Midbrain (tissue), 1 donor: ENCODE results near the gene CCDC18.

ENCODE experiments used
- DNase-seq: peaks from one replicate; lab custom pipeline; 2025; lab: John Stamatoyannopoulos, UW

Gene CCDC18

DNA sequence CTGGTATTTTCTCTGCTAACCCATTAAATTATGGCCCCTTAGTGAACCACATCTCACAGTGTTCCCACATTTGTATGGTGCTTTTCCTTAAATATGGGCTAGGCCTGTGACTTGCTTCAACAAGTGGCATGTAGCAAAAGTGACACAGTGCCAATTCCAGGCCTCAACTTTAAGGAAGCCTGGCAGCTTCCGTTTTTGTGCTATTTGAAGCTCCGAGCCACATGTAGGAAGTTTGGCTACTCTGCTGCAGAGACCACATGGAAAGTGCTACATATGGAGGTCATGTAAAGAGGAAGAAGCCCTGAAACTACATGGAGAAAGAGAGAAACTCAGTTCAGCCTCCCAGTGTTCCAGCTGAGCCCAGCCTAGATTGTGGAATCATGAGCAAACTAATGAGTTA is 136.7 kb downstream of the CCDC18 start:
- DNase-seq, result peak; percentile 35

DNA sequence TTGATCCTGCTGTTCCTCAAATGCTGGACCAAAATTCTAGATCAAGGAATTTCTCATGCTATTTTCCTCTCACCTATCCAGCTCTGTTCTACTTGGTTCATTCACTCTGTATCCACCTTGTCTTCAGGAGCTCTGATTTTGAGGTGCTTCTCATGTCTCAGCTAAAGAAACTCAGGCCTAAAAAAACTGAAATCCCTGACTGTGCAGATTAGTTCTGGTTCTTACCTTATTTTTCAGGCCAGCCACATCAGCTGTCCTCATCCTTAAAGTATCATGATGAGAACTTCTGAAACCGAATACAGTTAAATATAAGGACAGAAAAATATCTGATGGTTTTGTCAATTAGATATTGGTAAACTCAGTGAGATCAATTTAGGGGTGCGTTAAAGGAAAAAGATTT is 137.4 kb downstream of the CCDC18 start:
- no peak for DNase-seq

DNA sequence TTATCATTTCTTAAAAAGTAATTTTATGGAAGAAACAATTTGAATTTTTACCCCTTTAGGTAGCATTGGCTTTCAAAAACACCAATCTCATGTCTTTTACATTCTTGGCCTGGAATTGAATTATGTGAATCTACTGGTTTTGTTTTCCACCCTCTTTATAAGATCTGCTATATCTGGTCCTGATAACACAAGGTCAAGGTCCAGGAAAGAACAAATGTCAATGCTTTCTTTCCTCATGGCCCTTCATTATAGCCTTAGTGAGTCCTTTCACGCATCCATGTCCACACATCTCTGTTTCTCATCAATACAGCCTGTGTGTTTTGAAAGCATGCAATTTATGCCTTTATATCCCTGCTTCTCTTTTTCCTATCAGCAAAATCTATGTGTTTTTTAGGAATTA is 141.2 kb downstream of the CCDC18 start:
- DNase-seq, result no peak

DNA sequence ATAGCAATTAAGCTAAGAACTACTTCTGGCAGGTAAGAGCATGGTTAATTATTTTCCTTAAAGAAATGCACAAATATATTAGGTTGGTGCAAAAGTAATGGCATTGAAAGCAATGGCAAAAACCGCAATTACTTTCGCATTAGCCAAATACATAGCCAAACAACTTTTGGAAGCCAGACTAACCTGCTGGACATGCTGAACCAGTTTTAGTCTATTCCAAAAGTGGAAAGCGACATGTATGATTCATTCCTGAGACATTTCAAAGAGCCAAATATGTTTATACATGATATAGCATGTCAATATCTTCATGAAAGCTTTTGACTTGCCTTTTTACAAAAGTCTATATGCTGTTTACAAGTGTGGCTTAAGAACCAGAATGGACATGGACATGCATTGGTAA is 141.8 kb downstream of the CCDC18 start:
- DNase-seq, result no peak

DNA sequence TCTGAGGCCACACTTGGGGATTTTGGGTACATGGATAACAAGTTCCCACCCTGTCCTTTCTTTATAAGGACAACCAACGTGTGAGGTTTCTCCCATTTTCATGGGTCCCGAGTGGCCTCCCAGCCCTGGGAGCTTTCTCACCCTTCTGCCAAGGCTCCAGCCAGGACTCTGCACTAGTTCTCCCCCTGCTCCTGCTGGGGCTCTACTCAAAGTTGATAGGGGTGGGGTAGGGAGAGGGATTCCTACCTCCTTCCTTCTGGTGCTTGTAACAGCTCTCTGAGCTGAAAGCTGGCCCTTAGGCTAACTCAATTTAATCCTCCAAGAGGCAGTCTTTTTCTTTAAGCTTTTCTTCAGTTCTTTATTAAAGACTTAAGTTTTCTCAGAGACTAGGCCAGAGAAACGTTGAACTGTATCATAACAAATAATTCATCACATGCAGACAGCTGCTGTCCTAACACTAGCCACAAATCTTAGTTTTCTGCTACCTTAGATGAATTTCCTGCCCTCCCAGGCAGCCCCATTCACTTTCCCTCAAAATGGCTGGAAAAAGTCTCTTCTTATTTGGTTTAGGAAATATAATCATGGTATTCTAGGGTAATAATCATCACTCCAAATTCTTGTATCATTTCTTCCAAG is 142.8 kb downstream of the CCDC18 start:
- DNase-seq, result no peak

DNA sequence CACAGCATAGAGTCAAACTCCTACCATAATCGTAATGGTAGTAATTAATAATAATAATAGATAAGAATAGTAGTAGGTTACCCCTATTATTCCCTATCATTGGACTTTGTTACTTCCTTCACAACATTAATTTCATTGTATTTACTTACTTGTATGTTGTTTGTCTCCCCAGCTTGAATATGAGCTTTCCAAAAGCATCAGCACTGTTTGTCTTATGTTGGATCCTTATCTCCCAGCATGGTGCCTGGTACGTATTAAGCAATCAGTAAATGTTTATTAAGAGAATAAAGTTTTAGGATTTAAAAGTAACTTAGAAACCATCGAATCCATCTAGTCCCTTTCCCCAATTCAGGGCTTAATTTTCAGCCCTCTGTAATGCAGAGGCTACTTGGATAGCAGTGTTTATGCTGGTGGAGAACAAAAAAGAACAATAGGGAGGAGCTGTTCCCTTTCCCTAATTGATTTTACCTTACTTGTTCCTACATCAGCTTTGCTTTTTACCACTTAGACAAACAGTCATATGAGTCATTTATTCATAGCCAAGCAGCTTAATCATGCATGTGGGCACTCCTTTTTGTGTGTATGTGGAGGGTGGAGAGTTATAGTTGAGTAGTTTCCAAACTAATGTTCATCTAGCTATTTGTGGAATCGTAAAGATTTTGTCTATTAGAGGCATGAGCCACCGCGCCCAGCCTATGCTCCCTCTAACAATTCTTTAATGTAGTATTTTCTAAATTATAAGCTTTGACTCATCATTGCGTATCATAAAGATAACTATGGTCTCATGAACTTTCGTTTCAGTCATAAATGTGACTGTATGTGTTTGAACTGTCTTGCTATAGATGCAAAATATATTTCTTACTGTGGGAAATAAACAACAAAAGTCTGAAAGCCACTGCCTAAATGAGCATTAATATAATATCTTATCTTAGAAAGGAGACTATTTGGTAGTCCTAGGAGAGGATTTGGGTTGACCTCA is 144.3 kb downstream of the CCDC18 start:
- DNase-seq, result no peak
